ENCODE results near the gene INTS1.

INTS1 gene

GRCh38 chr7:1460821-1461645 lies 43.2 kb downstream of the INTS1 start:
- DNase-seq (ENCODE audit: low read depth), result peak; percentile 70

GRCh38 chr7:1459920-1460820 lies 44.0 kb downstream of the INTS1 start:
- no peak for DNase-seq (ENCODE audit: low read depth)

GRCh38 chr7:1459512-1459892 lies 44.7 kb downstream of the INTS1 start:
- DNase-seq (ENCODE audit: low read depth), result peak; percentile 95

GRCh38 chr7:1458683-1459511 lies 45.3 kb downstream of the INTS1 start, which contains the start of gene MICALL2:
Gene MICALL2, minus strand, starts transcription at chr7:1459470. Its CDS starts 144 bp downstream, at chr7:1459326.
- peak; percentile 65 for DNase-seq (ENCODE audit: low read depth)

- no peak for DNase-seq (ENCODE audit: low read depth)
These were observed 46.1 kb downstream of the INTS1 start for GRCh38 chr7:1457949-1458682.

GRCh38 chr7:1457059-1457948 lies 46.9 kb downstream of the INTS1 start:
- no peak for DNase-seq (ENCODE audit: low read depth)

- DNase-seq (ENCODE audit: low read depth), result no peak
These were observed 48.2 kb downstream of the INTS1 start for GRCh38 chr7:1455955-1456354.

GRCh38 chr7:1455241-1455939 lies 48.8 kb downstream of the INTS1 start:
- no peak for DNase-seq (ENCODE audit: low read depth)

- DNase-seq (ENCODE audit: low read depth), result no peak
These were observed 49.6 kb downstream of the INTS1 start for GRCh38 chr7:1454542-1454941.

GRCh38 chr7:1452205-1452604 lies 52.0 kb downstream of the INTS1 start:
- no peak for DNase-seq (ENCODE audit: low read depth)

GRCh38 chr7:1450987-1451386 lies 53.2 kb downstream of the INTS1 start:
- no peak for DNase-seq (ENCODE audit: low read depth)

- DNase-seq (ENCODE audit: low read depth), result no peak
These were observed 53.8 kb downstream of the INTS1 start for GRCh38 chr7:1450431-1450830.

GRCh38 chr7:1449951-1450350 lies 54.2 kb downstream of the INTS1 start:
- no peak for DNase-seq (ENCODE audit: low read depth)

- DNase-seq (ENCODE audit: low read depth), result no peak
These were observed 54.7 kb downstream of the INTS1 start for GRCh38 chr7:1449501-1449900.

GRCh38 chr7:1448958-1449357 lies 55.2 kb downstream of the INTS1 start:
- no peak for DNase-seq (ENCODE audit: low read depth)

- no peak for DNase-seq (ENCODE audit: low read depth)
These were observed 56.5 kb downstream of the INTS1 start for GRCh38 chr7:1447551-1448244.

GRCh38 chr7:1447112-1447511 lies 57.1 kb downstream of the INTS1 start:
- DNase-seq (ENCODE audit: low read depth), result no peak

GRCh38 chr7:1446620-1447032 lies 57.6 kb downstream of the INTS1 start:
- no peak for DNase-seq (ENCODE audit: low read depth)

GRCh38 chr7:1446026-1446425 lies 58.2 kb downstream of the INTS1 start:
- peak; percentile 76 for DNase-seq (ENCODE audit: low read depth)
